ENCODE data around the gene RAB31. TPM values are rescaled to one million over a fixed set of nuclear protein-coding genes. Genes with fewer than 3 reads are reported as not detected.

The RAB31 gene
- total and polyA plus RNA-seq, 4 experiments from 2014 or later: 0.07 to 1.8 (median 1.4) TPM

DNA sequence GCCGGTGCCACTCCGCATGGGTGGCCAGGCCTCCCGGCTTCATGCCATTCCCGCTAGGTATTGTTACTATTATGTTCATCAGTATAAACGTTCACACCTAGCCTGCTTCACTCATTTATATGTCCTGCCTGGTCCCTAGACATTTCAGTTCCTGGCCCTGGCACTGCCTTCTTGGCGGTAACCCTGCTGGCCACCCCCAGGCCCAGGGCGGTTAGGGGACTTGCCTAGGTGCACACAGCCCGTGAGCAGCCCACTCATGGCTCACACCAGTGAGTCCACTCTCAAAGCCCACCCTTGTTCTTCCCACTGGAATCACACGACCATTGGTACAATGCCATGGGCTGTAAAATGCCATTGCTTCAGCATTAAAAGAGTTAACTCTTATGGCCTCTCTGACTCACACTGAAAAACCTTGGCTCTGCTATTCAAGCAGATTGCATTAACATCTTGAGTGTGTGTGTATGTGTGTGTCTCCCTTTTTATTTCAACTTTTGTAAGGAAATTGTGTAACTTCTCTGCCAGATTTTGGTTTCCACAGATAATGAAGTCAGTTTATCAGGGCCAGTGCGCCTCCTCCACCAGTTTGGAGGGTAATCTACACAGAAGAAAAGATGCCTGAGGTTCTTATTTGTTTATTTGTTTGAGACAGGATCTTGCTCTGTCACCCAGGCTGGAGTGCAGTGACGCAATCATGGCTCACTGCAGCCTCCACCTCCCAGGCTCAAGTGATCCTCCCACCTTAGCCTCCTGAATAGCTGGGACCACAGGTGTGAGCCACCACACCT, 74.2 kb downstream of the RAB31 start:
- Histone ChIP-seq H3K4me3 (ENCODE audit: low read length in 2 of 2) (no peak overlapping the region), H3K9me3 (ENCODE audit: control insufficient read depth in 1 of 2, low read length in 2 of 2) (no peaks in the 10 kb centered on the region), H3K36me3 (ENCODE audit: insufficient read depth, low read length) (no peaks in the 10 kb centered on the region), H3K4me1 (ENCODE audit: insufficient read depth, low read length) (no peaks in the 10 kb centered on the region), H3K27ac (ENCODE audit: low read depth, low read length) (no peak overlapping the region), H3K27me3 (ENCODE audit: insufficient read depth, low read length) (no peaks in the 10 kb centered on the region)
- no peak overlapping the region for H3K27ac Mint-ChIP-seq
- ChIA-PET CTCF (ENCODE audit: partially characterized antibody) (no interaction called here), POLR2A (ENCODE audit: partially characterized antibody) (no interaction called here)
- H3K36me3 Mint-ChIP-seq: no peaks in the 10 kb centered on the region
- no peak for DNase-seq
- no peak overlapping the region for H3K4me3 Mint-ChIP-seq
- peaks cover 6 to 10% of the 10 kb centered on the region in 2 donors for H3K27me3 Mint-ChIP-seq
- H3K4me1 Mint-ChIP-seq: no peaks in the 10 kb centered on the region
- H3K9me3 Mint-ChIP-seq: peaks cover 0 to 4% (median 0%) of the 10 kb centered on the region in 8 donors
- intact Hi-C loops (cut with micrococcal nuclease): no loop called here

GRCh38 chr18:9786631-9787030, 78.5 kb downstream of the RAB31 start:
- DNase-seq: no peak
- Mint-ChIP-seq H3K4me3 (no peak overlapping the region), H3K27me3 (peaks cover 9 to 10% of the 10 kb centered on the region in 2 donors), H3K36me3 (no peaks in the 10 kb centered on the region), H3K27ac (no peak overlapping the region), H3K9me3 (peaks cover 0 to 12% (median 3%) of the 10 kb centered on the region in 8 donors), H3K4me1 (no peaks in the 10 kb centered on the region)
- Histone ChIP-seq H3K27me3 (ENCODE audit: insufficient read depth, low read length) (no peaks in the 10 kb centered on the region), H3K27ac (ENCODE audit: low read depth, low read length) (no peak overlapping the region), H3K4me3 (ENCODE audit: low read length in 2 of 2) (no peak overlapping the region), H3K4me1 (ENCODE audit: insufficient read depth, low read length) (no peaks in the 10 kb centered on the region), H3K36me3 (ENCODE audit: insufficient read depth, low read length) (no peaks in the 10 kb centered on the region), H3K9me3 (ENCODE audit: control insufficient read depth in 1 of 2, low read length in 2 of 2) (no peaks in the 10 kb centered on the region)
- CTCF ChIA-PET (ENCODE audit: partially characterized antibody): no interaction called here
- POLR2A ChIA-PET (ENCODE audit: partially characterized antibody): no interaction called here
- intact Hi-C loops (cut with micrococcal nuclease): no loop called here

DNA sequence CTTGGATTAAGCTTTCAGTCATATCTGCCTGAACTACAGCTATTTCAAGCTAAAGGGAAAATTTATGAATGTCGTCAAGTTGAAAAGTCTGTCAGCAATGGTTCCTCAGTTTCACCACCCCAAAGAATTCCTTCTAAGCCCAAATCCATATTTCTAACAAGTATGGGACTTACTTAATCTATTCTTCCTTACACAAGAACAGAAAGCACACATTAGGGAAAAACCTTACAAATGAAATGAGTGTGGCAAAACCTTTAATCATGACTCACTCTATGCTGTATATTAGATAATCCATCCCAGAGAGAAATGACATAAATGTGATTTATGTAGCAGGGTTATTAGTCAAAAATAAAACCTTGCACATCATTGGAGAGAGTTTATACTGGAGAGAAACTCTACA, 78.9 kb downstream of the RAB31 start:
- H3K36me3 Mint-ChIP-seq: no peaks in the 10 kb centered on the region
- DNase-seq: no peak
- H3K27me3 Mint-ChIP-seq: peaks cover 9 to 10% of the 10 kb centered on the region in 2 donors
- H3K4me1 Mint-ChIP-seq: no peaks in the 10 kb centered on the region
- H3K9me3 Mint-ChIP-seq: peaks cover 0 to 12% (median 3%) of the 10 kb centered on the region in 8 donors
- H3K9me3 ChIP-seq (ENCODE audit: control insufficient read depth in 1 of 2, low read length in 2 of 2): no peaks in the 10 kb centered on the region
- H3K4me3 Mint-ChIP-seq: no peak overlapping the region
- H3K36me3 ChIP-seq (ENCODE audit: insufficient read depth, low read length): no peaks in the 10 kb centered on the region
- no peak overlapping the region for H3K27ac Mint-ChIP-seq
- ChIA-PET POLR2A (ENCODE audit: partially characterized antibody) (no interaction called here), CTCF (ENCODE audit: partially characterized antibody) (no interaction called here)
- no peak overlapping the region for H3K27ac ChIP-seq (ENCODE audit: low read depth, low read length)
- H3K27me3 ChIP-seq (ENCODE audit: insufficient read depth, low read length): no peaks in the 10 kb centered on the region
- intact Hi-C loops (cut with micrococcal nuclease): no loop called here
- no peaks in the 10 kb centered on the region for H3K4me1 ChIP-seq (ENCODE audit: insufficient read depth, low read length)
- H3K4me3 ChIP-seq (ENCODE audit: low read length in 2 of 2): no peak overlapping the region

GRCh38 chr18:9787712-9788111, 79.6 kb downstream of the RAB31 start:
- intact Hi-C loops (cut with micrococcal nuclease): no loop called here
- DNase-seq: no peak
- no peaks in the 10 kb centered on the region for H3K36me3 Mint-ChIP-seq
- H3K27ac Mint-ChIP-seq: no peak overlapping the region
- Histone ChIP-seq H3K4me3 (ENCODE audit: low read length in 2 of 2) (no peak overlapping the region), H3K4me1 (ENCODE audit: insufficient read depth, low read length) (no peaks in the 10 kb centered on the region), H3K36me3 (ENCODE audit: insufficient read depth, low read length) (no peaks in the 10 kb centered on the region), H3K27me3 (ENCODE audit: insufficient read depth, low read length) (no peaks in the 10 kb centered on the region), H3K9me3 (ENCODE audit: control insufficient read depth in 1 of 2, low read length in 2 of 2) (no peaks in the 10 kb centered on the region), H3K27ac (ENCODE audit: low read depth, low read length) (no peak overlapping the region)
- no peak overlapping the region for H3K4me3 Mint-ChIP-seq
- H3K27me3 Mint-ChIP-seq: peaks cover 9 to 10% of the 10 kb centered on the region in 2 donors
- POLR2A ChIA-PET (ENCODE audit: partially characterized antibody): no interaction called here
- H3K9me3 Mint-ChIP-seq: peaks cover 0 to 12% (median 3%) of the 10 kb centered on the region in 8 donors
- CTCF ChIA-PET (ENCODE audit: partially characterized antibody): no interaction called here
- no peaks in the 10 kb centered on the region for H3K4me1 Mint-ChIP-seq

DNA sequence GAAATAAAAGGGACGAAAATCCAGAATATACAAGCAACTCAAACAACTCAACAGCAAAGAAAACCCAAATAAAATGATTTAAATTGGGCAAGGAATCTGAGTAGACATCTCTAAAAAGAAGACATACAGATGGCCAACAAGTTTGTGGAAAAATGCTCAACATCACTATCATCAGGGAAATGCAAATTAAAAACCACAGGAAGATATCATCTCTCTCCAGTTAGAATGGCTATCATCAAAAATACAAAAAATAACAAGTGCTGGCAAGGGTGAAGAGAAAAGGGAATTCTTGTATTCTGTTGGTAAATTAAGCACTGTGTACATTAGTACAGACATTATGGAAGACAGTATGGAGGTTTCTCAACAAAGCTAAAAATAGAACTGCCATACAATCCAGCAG, 80.0 kb downstream of the RAB31 start:
- H3K27ac Mint-ChIP-seq: no peak overlapping the region
- no peaks in the 10 kb centered on the region for H3K36me3 Mint-ChIP-seq
- H3K4me1 ChIP-seq (ENCODE audit: insufficient read depth, low read length): no peaks in the 10 kb centered on the region
- DNase-seq: no peak
- H3K9me3 ChIP-seq (ENCODE audit: control insufficient read depth in 1 of 2, low read length in 2 of 2): no peaks in the 10 kb centered on the region
- H3K9me3 Mint-ChIP-seq: peaks cover 0 to 12% (median 3%) of the 10 kb centered on the region in 8 donors
- H3K27me3 ChIP-seq (ENCODE audit: insufficient read depth, low read length): no peaks in the 10 kb centered on the region
- H3K4me3 Mint-ChIP-seq: no peak overlapping the region
- H3K27me3 Mint-ChIP-seq: peaks cover 9 to 10% of the 10 kb centered on the region in 2 donors
- H3K27ac ChIP-seq (ENCODE audit: low read depth, low read length): no peak overlapping the region
- intact Hi-C loops (cut with micrococcal nuclease): no loop called here
- ChIA-PET POLR2A (ENCODE audit: partially characterized antibody) (no interaction called here), CTCF (ENCODE audit: partially characterized antibody) (no interaction called here)
- H3K4me1 Mint-ChIP-seq: no peaks in the 10 kb centered on the region
- no peak overlapping the region for H3K4me3 ChIP-seq (ENCODE audit: low read length in 2 of 2)
- no peaks in the 10 kb centered on the region for H3K36me3 ChIP-seq (ENCODE audit: insufficient read depth, low read length)

DNA sequence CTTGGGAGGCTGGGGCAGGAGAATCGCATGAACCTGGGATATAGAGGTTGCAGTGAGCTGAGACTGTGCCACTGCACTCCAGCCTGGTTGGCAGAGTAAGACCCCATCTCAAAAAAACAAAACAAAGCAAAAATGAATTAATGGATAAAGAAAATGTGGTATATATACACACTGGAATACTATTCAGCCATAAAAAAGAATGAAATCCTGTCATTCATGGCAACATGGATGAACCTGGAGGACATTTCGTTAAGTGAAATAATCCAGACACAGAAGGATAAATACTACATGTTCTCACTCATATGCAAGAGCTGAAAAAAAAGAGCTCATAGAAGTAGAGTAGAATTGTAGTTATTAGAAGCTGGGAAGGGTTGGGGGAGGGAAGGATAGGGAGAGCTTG, 80.8 kb downstream of the RAB31 start:
- intact Hi-C loops (cut with micrococcal nuclease): no loop called here
- H3K9me3 Mint-ChIP-seq: peaks cover 0 to 12% (median 3%) of the 10 kb centered on the region in 8 donors
- H3K4me3 Mint-ChIP-seq: no peak overlapping the region
- ChIA-PET POLR2A (ENCODE audit: partially characterized antibody) (no interaction called here), CTCF (ENCODE audit: partially characterized antibody) (no interaction called here)
- H3K4me1 Mint-ChIP-seq: no peaks in the 10 kb centered on the region
- H3K36me3 Mint-ChIP-seq: no peaks in the 10 kb centered on the region
- no peak for DNase-seq
- no peaks in the 10 kb centered on the region for H3K36me3 ChIP-seq (ENCODE audit: insufficient read depth, low read length)
- H3K4me1 ChIP-seq (ENCODE audit: insufficient read depth, low read length): no peaks in the 10 kb centered on the region
- no peak overlapping the region for H3K27ac ChIP-seq (ENCODE audit: low read depth, low read length)
- H3K27me3 Mint-ChIP-seq: peaks cover 9 to 10% of the 10 kb centered on the region in 2 donors
- H3K4me3 ChIP-seq (ENCODE audit: low read length in 2 of 2): no peak overlapping the region
- H3K9me3 ChIP-seq (ENCODE audit: control insufficient read depth in 1 of 2, low read length in 2 of 2): no peaks in the 10 kb centered on the region
- H3K27ac Mint-ChIP-seq: no peak overlapping the region
- no peaks in the 10 kb centered on the region for H3K27me3 ChIP-seq (ENCODE audit: insufficient read depth, low read length)

GRCh38 chr18:9790261-9790660, 82.2 kb downstream of the RAB31 start:
- H3K36me3 Mint-ChIP-seq: no peaks in the 10 kb centered on the region
- Histone ChIP-seq H3K4me3 (ENCODE audit: low read length in 2 of 2) (no peak overlapping the region), H3K9me3 (ENCODE audit: control insufficient read depth in 1 of 2, low read length in 2 of 2) (no peaks in the 10 kb centered on the region), H3K36me3 (ENCODE audit: insufficient read depth, low read length) (no peaks in the 10 kb centered on the region), H3K4me1 (ENCODE audit: insufficient read depth, low read length) (no peaks in the 10 kb centered on the region), H3K27ac (ENCODE audit: low read depth, low read length) (no peak overlapping the region), H3K27me3 (ENCODE audit: insufficient read depth, low read length) (no peaks in the 10 kb centered on the region)
- H3K9me3 Mint-ChIP-seq: peaks cover 0 to 12% (median 3%) of the 10 kb centered on the region in 8 donors
- H3K27me3 Mint-ChIP-seq: peaks cover 6 to 7% of the 10 kb centered on the region in 2 donors
- ChIA-PET POLR2A (ENCODE audit: partially characterized antibody) (no interaction called here), CTCF (ENCODE audit: partially characterized antibody) (no interaction called here)
- intact Hi-C loops (cut with micrococcal nuclease): no loop called here
- no peak overlapping the region for H3K4me3 Mint-ChIP-seq
- no peak overlapping the region for H3K27ac Mint-ChIP-seq
- DNase-seq: no peak
- H3K4me1 Mint-ChIP-seq: no peaks in the 10 kb centered on the region

Measured in CD4-positive, alpha-beta memory T cell (primary cell).